GM12865 (cell line): ENCODE results near the gene KDM1B.
"Not testable (repeated sequence)": the region's sequence is repeated elsewhere in the genome, so short reads cannot be mapped to it uniquely, and the experiment has no call there.

Source experiments
- DNase-seq: peaks from one replicate; pipeline ENCODE4 v3.0.0; 2010; ENCODE audit warnings: low read depth
- H3K4me3 ChIP-seq: 2 replicates; pipeline ENCODE4 v1.5.1; 2011; ENCODE audit warnings: mild to moderate bottlenecking, low read depth, low read length, control low read depth
- TF ChIP-seq, protein P1 (sequence below): IDR thresholded peaks from 2 replicates; pipeline ENCODE4 v1.5.1; 2011; ENCODE audit warnings: low read length, control low read depth, low read depth, inconsistent platforms; ENCODE audit not compliant: insufficient read depth; ENCODE audit errors: missing control alignments

The KDM1B gene

DNA sequence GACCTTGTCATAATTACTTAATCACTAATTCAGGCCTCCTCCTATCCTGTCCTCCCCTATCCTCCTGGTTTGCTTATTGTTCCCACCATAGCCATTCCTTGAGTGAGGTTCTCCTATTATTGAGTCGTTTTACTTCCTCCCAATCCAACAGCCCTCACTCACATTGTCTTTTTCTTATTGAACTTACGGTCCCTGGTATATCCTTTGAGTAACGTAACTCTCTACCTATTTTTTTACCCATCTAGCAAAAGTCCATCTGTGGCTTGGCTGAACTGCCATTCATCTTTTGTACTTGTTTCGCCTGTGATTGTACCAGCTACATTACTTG lies 66.0 kb downstream of the KDM1B start:
- no peak overlapping the region for H3K4me3 ChIP-seq
- DNase-seq, result no peak
- TF ChIP-seq, protein P1, sequence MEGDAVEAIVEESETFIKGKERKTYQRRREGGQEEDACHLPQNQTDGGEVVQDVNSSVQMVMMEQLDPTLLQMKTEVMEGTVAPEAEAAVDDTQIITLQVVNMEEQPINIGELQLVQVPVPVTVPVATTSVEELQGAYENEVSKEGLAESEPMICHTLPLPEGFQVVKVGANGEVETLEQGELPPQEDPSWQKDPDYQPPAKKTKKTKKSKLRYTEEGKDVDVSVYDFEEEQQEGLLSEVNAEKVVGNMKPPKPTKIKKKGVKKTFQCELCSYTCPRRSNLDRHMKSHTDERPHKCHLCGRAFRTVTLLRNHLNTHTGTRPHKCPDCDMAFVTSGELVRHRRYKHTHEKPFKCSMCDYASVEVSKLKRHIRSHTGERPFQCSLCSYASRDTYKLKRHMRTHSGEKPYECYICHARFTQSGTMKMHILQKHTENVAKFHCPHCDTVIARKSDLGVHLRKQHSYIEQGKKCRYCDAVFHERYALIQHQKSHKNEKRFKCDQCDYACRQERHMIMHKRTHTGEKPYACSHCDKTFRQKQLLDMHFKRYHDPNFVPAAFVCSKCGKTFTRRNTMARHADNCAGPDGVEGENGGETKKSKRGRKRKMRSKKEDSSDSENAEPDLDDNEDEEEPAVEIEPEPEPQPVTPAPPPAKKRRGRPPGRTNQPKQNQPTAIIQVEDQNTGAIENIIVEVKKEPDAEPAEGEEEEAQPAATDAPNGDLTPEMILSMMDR, result no peak

DNA sequence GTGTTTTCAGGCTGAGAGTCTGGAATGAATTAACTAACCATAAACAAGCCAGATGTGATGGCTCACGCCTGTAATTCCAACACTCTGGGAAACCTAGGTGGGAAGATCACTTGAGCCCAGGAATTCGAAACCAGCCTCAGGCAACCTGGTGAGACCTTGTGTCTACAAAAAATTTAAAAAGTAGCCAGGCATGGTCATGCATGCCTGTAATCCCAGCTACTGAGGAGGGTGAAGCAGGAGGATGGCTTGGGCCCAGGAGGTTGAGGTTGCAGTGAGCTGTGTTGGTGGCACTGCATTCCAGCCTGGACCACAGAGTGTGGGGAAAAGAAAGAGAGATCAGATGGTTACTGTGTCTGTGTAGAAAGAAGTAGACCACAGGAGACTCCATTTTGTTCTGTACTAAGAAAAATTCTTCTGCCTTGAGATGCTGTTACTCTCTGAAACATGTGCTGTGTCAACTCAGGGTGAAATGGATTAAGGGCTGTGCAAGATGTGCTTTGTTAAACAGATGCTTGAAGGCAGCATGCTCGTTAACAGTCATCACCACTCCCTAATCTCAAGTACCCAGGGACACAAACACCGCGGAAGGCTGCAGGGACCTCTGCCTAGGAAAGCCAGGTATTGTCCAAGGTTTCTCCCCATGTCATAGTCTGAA lies 71.4 kb downstream of the KDM1B start:
- not testable (repeated sequence) for DNase-seq, H3K4me3 ChIP-seq

DNA sequence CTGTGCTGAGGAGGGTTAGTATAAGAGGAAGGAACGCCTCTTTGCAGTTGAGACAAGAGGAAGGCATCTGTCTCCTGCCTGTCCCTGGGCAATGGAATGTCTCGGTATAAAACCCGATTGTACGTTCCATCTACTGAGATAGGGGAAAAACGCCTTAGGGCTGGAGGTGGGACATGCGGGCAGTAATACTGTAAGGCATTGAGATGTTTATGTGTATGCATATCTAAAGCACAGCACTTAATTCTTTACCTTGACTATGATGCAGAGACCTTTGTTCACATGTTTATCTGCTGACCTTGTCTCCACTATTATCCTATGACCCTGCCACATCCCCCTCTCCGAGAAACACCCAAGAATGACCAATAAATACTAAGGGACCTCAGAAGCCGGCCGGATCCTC lies 71.9 kb downstream of the KDM1B start:
- not testable (repeated sequence) for H3K4me3 ChIP-seq, DNase-seq

DNA sequence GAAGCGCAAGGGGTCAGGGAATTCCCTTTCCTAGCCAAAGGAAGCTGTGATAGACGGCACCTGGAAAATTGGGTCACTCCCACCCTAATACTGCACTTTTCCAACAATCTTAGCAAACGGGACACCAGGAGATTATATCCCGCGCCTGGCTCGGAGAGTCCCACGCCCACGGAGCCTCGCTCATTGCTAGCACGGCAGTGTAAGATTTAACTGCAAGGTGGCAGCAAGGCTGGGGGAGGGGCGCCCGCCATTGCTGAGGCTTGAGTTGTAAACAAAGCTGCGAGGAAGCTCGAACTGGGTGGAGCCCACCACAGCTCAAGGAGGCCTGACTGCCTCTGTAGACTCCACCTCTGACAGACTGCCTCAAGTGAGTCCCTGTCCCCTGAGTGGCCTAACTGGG lies 73.4 kb downstream of the KDM1B start:
- not testable (repeated sequence) for DNase-seq, H3K4me3 ChIP-seq

DNA sequence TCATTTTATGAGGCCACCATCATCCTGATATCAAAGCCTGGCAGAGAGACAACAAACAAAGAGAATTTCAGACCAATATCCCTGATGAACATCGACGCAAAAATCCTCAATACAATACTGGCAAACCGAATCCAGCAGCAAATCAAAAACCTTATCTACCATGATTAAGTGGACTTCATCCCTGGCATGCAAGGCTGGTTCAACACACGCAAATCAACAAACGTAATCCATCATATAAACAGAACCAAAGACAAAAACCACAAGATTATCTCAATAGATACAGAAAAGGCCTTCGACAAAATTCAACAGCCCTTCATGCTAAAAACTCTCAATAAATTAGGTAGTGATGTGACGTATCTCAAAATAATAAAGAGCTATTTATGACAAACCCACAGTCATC lies 76.6 kb downstream of the KDM1B start:
- DNase-seq, H3K4me3 ChIP-seq: not testable (repeated sequence)

DNA sequence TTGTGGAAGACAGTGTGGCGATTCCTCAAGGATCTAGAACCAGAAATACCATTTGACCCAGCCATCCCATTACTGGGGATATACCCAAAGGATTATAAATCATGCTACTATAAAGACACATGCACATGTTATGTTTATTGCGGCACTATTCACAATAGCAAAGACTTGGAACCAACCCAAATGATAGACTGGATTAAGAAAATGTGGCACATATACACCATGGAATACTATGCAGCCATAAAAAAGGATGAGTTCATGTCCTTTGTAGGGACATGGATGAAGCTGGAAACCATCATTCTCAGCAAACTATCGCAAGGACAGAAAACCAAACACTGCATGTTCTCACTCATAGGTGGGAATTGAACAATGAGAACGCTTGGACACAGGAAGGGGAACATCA lies 78.5 kb downstream of the KDM1B start:
- H3K4me3 ChIP-seq, DNase-seq: not testable (repeated sequence)

DNA sequence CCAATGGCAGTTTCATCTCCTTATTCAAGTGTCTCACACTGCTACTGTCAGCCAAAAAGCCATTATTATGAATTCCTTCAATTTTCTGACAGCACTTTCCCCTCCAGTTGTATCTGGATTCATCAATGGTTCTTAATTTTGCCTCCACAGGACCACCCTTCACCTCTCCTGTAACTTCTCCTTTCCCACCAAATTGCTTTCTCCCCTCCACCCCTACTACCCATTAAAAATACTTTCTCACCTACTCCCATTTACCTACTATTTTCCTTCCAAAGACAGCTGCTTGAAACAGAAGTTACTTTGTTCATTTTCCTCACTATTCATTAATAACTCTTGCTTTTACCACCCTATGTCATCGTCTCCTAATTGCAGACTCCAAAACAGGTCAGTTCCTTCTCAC lies 79.3 kb downstream of the KDM1B start:
- DNase-seq, result no peak
- no peak overlapping the region for H3K4me3 ChIP-seq
- TF ChIP-seq, protein P1, result no peak

DNA sequence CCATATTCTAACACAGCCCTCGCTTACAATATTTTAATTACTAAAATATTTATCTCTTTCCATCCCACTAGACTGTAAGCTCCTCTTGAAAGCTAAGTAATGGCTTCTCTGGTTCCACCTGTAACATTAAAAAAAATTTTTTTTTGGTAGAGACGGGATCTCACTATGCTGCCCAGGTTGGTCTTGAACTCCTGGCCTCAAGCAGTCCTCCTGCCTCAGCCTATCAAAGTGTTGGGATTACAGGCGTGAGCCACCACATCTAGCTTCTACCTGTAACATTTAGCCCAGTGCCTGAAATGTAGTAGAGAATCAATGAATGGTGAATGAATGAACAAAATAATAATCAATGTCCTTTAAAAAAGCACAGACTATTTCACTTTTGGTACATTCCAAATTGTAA lies 80.3 kb downstream of the KDM1B start:
- H3K4me3 ChIP-seq, result no peak overlapping the region
- TF ChIP-seq, protein P1, result no peak
- no peak for DNase-seq

DNA sequence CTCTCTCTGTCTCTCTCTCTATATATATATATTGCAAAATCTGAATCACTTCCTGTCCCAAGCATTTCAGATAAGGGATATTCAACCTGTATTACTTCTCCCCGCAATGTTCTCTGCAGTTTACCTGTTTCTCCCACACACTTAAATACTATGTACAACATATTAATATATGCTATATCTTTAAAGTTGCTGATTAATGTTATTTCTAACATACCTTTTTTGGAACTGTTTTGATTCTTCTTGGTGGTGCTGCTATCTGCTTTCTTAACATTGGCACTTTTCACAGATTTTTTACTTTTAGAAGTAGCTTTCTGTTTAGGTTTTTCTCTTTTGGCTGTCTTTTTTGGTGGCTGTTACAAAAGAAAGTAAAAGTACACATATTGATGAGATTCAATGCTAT lies 81.9 kb downstream of the KDM1B start:
- H3K4me3 ChIP-seq, result no peak overlapping the region
- no peak for DNase-seq
- TF ChIP-seq, protein P1, result no peak

DNA sequence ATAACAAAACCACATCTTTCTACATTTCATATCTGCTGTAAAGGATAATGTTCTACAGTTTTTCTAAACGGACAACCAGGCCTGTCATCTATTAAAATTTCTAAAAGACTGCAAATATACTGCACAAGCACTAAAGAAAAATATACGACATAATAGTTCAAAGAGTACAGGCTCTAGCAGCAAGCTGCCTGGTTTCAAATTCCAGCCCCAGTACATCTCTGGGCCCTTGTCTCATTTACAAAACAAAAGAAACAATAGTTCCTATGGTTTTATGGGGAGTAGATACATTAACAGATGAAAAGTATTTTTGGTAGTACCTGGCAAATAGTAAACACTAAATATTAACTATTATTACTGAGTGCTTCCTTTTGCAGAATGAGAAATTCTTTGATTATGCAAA lies 85.0 kb downstream of the KDM1B start:
- TF ChIP-seq, protein P1, result no peak

More for the DNA sequence above, 85.0 kb downstream of the KDM1B start:
- no peak overlapping the region for H3K4me3 ChIP-seq
- no peak for DNase-seq
